Activated CD4-positive, alpha-beta T cell treated with anti-CD3 and anti-CD28 coated beads, Interleukin-2, amount 50 U/mL, for 4 hours (primary cell): ENCODE data around the gene KIF4A.

ENCODE experiments used
- DNase-seq, 2 experiments: peaks; one replicate each; pipeline ENCODE4 v3.0.0-alpha.2; 2020

KIF4A gene

DNA sequence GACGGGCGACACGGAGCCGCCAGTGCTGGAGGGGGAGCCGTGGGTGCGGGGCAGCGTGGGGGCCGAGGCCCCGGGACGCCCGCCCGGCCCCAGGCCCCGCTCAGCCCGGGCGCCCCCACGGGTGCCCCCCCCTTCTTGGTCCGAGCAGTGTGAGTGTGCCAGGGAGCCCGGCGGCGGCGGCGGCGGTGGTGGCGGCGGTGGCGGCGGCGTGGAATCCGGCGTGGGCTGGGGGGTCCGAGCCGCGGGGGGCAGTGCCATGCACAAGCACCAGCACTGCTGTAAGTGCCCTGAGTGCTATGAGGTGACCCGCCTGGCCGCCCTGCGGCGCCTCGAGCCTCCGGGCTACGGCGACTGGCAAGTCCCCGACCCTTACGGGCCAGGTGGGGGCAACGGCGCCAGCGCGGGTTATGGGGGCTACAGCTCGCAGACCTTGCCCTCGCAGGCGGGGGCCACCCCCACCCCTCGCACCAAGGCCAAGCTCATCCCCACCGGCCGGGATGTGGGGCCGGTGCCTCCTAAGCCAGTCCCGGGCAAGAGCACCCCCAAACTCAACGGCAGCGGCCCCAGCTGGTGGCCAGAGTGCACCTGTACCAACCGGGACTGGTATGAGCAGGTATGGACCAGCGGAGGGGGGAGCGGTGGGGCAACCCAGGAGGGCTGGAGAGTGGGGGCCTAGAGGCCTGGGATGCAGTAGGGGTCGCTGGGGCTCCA is 155.2 kb downstream of the KIF4A start:
- DNase-seq, result no peak

DNA sequence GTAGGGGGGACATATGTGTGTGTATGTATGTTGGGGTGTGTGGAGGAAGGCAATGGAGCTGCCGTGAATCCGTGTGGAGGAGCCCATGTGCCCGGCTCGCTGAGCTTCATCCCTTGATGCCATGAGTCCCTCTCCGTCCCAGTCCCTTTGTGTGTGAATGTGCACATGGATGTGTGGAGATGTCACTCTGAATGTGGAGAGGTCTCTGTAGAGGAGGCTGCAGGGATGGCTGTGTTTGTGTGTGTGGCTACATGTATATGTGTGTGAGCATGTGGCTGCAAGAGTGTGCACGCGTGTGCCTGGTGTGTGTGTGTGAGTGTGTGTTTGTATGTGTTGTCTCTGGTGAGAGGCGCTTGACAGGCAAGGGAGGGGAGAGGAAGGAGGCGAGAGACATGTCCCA is 156.0 kb downstream of the KIF4A start:
- DNase-seq, result no peak

DNA sequence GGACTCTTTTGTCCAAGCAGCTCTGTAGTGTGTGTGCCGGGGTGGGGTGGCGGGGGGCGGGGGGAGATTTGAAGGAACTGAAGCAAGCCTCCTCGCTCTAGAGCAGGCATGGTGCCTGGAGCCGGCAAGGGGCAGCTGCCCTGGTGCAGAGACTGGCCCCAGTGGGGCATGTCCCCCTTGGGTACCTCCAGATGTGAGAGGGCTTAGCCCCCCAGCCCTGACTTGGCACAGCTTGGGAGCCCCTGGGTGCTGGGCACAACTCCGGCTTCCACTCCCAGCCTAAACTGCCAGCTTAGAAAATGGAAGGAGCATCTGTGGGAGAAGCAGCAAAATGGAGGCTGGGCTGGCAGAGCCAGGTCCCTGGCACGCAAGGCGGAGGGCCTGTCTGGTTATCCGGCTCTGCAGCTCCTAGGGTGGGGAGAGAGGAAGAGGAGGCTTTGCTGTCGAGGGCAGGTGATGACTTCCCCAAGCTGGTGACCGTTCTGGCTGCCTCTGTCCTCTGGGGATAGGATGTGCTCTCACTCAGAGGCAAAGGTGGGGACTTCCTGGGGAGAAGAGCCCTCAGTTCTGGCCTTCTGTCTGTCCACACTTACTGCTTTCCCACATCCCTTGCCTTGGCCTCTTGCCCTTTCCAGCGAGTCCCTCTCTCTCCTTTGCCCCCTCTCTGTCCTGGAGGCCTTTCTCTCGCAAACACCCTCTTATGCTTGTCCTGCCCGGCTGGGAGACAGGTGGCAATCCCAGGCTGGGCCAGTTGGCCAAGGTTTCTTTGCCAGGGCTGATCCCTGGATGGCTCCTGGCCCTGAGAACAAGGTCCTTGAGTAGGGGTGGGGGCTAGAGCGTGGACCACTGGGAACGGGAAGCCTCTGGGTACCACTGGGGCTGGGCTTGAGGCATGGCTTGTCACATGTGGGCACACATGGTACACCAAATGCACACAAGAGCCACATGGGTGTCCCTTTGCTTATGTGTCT is 156.8 kb downstream of the KIF4A start:
- DNase-seq, result no peak

DNA sequence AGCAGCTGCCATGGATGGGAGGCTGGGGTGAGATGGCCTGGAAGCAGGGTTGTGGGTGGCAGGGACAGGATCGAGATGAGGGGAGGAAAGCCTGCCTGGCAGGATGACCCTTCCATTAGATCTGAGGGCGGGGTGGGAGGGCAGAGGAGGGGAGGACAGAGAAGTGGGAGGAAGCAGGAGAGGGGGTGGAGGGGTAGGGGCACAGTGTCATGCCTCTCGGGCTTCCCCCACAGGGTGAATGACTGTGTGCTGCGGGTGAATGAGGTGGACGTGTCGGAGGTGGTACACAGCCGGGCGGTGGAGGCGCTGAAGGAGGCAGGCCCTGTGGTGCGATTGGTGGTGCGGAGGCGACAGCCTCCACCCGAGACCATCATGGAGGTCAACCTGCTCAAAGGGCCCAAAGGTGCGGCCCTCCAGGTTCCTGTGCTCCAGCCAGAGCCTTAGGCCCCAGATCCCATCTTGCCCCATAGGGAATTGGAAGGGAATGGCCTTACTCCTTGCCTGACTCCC is 159.6 kb downstream of the KIF4A start:
- DNase-seq, result no peak

DNA sequence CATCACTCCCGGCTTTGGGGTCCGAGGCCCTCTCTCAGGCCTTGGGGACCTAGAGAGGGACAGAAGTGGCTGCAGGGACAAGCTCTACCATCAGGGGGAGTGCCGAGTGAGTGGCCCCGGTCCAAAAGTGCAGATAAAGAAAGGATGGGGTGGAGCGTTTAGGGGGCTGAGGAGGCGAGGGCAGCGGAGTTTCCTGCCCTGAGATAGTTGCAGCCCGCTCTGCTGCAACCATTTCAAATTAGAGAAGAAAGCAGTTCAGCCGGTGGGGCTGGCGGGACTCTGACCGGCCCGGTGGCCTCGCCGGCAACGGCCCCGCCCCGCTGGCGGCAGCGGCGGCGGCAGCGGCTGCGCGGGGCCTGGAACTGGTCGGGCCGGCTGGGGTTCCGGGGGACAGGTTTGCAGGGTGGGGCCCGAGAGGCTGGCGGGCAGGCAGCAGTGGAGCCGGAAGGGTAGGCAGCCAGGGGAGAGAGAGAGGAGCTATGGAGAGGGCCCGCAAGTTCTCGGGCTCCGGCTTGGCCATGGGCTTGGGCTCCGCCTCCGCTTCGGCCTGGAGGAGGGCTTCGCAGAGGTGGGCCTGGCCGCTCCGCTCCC is 162.3 kb downstream of the KIF4A start:
- peak; percentile 38 to 45 for DNase-seq

DNA sequence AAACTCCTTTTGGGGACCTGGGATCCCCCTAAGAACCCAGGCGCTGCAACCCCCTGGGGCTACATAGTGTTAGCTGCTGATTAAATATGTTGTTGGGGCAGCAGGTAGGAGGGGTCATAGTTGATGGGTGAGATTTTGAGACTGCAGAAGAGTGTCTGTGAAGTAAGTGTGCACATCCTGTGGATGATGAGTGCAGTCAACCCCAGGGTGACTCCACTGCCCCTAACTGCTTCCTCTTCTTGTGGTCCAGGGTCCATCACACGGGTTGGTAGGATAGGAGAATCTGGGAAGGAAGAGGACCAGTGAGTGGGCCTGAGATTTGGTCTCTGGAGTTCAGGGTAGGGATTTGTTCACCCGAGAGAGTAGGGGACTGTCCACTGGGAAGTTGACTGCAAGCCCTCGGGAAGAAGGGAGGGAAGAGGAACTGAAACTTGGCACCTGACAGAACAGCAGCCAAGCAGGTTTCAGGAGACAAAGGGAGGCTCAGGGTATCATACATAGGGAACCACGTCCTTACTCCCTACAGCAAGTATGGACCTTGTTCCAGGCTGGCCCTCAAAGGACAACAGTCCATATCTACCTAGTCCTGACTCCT is 163.2 kb downstream of the KIF4A start:
- no peak for DNase-seq

DNA sequence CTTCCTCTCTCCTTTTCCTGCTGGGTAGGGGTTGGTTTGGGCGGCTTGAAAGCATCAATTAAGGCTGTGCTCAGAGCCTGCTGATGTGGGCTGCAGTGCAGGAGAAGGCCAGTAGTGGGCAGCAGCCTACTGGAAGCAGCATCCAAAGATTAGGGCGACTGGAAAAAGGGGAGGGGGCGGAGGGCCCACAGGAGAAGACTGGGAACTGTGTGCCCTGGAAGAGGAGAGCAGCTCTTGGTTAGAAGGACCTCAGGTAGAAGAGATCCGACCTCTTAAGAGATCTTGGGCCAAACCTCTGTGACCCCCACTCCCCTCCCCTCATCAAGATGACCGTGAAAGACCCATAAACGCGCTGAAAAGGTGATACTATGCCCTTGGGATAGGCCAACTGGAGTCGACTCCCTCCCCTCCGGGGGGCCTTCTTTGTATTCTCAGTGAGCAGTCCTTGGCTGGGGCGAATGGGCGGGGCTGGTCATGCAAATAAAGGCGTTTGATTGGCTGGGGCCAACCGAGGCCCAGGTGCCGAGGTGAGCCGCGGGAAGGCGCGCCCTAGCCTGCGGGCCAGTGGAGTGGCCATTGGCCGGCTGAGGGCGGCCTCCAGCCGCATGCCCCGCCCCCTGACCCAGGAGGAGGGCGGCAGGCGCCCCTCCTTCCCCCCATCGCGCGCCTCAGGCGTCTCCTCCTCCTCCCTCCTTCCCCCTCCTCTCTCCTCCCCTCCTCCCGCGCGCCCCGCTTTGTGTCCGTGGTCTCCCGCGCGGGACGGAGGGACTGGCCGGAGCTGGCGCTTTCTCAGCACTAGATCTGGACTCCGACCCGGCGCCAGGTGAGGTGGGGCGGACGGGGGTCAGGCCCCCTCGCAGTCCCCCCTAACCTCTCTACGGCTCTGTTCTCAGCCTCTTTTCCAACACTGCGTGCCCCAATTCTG is 164.8 kb downstream of the KIF4A start:
- DNase-seq, result peak; percentile 53 to 54

DNA sequence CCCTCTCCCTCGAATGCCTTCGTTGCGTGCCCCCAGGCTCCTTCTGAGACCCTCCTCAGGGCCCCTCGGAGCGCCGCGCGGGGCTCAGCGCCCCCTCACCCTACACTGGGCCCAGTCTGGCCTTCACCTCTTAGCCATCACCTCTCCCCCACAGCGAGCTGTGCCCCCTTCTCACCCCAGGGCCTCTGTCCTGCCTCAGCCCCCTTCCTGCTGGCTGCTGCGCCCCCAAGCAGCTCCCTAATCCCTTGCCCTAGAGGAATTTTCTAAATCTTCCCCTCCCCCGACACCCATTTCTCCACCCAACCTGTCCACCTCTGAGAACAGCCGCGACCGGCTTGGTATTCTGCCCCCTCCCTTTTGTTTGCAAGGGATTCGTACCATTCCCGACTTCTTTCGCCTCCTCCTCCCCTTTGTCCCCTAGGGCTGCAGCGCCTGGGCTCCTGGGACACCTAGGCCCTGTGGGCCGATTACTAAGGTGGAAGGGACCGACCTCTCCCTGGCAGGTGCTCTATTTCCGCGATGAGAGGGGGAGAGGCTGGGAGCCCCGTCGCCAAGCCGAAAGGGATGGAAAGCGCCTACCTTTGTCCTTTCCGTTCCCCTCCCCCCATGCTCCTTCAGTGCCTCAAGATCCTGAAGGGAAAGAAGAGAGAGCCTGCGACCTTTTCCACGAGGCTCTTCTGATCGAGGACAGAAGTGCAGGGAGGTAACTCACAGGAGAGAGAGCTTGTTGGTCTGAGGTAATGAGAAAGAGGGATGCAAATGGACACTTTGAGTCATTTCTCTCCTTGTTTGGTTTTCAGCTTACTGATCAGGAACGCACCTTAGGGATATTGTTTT is 165.7 kb downstream of the KIF4A start:
- no peak for DNase-seq

DNA sequence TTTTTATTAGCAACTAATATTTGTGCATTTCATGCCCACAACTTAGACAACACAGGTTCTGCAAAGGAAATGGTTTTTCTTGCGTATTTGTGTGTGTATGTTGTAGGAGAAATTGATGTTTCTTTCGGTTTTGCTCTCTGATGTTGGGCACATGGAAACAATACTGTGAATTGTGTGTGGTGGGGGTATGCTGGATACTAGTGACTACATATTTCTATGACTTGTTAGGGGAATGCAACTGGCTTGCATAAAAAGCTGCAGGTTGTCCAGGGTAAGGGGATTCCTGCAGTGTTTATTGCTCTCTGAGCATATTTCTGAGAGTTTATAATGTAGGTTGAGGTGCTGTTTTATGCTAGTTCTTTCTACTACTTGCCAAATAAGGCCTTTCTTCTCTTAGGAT is 166.4 kb downstream of the KIF4A start:
- no peak for DNase-seq

DNA sequence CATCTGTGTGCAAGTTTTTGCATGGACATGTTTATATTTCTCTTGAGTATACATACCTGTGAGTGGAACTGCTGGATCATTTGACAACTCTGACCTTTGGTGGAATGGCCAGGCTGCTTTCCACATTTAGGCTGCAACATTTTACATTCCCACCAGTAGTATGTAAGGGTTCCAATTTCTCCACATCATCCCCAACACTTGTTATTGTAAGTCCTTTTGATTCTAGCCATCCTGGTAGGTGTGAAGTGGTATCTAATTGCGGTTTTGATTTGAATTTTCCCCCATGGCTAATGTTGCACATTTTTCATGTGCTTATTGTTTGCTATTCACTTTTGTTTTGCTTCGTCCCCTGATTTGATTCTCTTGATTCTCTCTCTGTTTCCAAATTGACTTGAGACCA is 171.1 kb downstream of the KIF4A start:
- no peak for DNase-seq

DNA sequence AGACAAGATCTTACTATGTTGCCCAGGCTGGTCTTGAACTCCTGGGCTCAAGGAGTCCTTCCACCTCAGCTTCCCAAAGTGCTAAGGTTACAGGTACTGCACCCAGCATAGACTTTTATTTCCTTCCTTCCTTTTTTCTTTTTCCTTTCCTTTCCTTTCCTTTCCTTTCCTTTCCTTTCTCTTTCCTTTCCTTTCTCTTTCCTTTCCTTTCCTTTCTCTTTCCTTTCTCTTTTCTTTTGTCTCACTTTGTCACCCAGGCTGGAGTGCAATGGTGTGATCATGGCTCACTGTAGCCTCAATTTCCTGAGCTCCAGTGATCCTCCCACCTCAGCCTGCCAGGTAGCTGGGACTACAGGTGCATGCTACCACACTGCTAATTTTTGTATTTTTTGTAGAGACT is 174.1 kb downstream of the KIF4A start:
- no peak for DNase-seq

DNA sequence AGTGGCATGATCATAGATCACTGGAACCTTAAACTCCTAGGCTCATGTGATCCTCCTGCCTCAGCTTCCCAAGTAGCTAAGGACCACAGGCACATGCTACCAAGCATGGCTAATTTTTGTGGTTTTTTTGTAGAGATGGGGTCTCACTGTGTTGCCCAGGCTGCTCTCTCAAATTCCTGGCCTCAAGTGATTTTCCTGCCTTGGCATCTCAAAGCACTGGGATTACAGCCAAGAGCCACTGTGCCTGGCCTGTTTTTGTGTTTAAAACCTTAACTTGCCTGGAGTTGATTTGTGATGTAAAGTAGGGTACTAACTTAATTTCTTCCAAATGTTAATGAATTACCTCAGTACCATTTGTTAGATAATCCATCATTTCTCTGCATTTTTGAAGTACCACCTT is 177.1 kb downstream of the KIF4A start:
- DNase-seq, result no peak

DNA sequence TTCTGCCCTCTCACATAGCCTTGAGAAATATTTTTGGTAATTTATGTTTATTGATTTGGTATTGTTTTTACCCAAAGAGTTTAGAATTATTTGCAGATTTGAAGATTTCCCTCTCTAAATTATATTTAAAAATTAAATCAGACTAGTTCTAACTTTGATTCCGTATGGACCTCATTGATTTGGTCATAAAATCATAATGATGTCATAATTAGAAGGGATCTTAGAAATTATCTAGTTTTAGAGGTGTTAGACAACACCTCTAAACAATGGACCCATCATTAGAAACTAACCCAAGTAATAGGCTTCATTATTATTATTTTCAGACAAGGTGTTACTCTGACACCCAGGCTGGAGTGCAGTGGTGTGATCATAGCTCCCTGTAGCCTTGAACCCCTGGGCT is 178.8 kb downstream of the KIF4A start:
- no peak for DNase-seq
